GM19240 (cell line): ENCODE data around the gene IPO7.
"Not testable (repeated sequence)": the region's sequence is repeated elsewhere in the genome, so short reads cannot be mapped to it uniquely, and the experiment has no call there.

Experiments used
- DNase-seq: peaks from one replicate; pipeline ENCODE4 v3.0.0; 2011; ENCODE audit warnings: low spot score; ENCODE audit not compliant: insufficient read length

IPO7 gene

DNA sequence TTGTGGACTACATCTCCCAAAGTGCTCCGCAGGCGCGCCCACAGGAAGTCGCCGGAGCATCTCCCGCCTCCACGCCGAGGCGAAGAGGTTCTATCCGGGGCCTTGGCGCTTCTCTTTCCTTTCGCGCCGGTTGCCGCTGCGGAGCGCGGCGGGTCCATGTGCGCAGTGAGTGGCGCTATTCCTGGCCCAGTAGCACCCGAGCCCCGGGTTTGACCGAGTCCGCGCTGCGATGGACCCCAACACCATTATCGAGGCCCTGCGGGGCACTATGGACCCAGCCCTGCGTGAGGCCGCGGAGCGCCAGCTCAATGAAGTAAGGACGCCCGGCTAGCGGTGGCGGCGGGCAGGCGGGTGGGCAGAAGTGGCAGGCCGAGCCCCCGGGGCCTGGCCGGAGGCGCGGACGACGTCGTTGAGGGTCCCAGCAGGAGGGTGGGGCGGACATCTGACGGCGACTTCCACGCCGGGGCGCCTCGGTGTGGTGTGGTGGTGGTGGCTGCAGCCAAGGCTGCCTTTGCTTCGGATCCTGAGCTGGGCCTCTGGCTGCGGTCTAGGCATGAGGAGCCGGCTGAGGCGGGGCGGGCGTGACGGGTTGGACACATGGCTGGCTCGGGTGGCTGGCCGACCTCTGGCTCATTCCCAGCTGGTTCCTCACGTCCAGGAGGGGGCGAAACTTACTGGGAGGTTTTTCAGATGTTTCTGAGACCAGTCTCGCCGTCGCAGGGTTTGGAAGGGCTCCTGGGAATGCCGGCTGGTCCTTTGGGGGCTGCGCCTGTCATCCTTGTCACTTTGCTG is at the start of gene IPO7:
TSS of gene IPO7 (plus strand) at position 118 of the 792 bp plus-strand sequence. CDS start at position 230, 112 bp downstream.
- peak; percentile 88 for DNase-seq

DNA sequence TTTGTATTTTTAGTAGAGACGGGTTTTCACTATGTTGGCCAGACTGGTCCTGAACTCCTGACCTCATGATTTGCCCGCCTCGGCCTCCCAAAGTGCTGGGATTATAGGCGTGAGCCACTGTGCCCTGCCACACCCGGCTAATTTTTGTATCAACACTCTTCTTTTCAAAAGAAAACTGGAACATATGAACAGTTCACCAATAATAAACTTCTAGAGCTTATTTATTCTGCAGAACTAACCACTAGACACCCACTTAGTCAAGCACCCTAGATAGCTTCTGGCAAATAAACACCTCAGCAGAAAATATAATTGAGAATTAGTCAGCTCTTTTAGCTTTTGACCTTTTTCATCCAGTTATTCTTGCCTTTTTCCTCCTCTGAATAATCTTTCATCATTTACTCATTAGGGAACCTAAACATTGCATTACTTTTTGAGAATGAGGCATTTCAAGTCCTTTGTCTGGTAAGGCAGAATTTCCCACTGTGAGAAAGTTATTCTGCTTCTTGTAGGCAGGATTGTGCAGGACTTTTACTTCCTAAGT is 42.7 kb upstream of the IPO7 start:
- no peak for DNase-seq

DNA sequence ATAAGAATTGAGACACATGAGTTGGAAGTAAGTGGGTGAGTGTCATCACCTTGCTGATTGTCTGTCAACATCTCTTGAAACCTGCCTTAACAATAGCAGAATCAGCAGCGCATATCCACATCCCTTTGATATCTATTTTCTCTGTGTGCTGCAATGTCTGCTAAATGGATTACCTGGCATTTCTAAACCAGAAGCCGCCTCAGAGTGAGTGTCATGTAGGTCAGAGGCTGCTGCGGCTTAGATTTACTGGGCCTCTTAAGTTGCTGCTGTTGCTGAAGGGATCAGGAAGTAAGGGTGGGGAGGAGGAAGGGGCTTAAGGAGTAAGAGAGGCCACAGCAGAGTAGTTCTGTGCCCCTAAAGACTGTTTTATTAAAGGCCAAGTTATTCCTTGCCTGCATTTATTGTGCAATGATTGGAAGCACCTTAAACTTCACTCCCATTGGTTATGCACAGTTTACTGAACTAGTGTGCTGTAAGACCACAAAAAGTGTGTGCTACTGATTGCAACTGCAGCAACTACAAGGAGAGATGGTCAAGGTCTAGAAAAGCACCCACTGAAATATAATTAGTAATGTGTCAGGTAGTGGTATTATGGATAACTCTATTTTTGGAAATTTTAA is 40.3 kb upstream of the IPO7 start:
- DNase-seq = no peak

DNA sequence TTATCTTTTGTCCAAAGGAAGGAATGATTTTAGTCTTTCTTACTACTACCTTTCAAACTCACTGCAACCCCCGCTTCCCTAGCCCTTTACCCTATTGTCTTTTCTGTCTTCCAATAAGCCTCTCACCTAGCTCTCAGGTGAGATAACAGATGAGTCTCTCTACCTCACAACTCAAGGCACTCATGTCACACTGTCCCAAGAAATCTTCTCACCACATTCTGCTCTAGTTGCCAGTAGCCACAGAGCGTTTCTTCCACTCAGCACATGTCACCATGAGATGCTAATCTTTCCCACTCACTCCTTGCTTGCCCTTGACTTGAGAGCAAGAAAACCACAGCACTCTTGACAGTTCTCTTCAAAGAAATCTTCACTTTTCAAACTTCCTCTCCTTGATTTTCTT is 37.4 kb upstream of the IPO7 start:
- no peak for DNase-seq

DNA sequence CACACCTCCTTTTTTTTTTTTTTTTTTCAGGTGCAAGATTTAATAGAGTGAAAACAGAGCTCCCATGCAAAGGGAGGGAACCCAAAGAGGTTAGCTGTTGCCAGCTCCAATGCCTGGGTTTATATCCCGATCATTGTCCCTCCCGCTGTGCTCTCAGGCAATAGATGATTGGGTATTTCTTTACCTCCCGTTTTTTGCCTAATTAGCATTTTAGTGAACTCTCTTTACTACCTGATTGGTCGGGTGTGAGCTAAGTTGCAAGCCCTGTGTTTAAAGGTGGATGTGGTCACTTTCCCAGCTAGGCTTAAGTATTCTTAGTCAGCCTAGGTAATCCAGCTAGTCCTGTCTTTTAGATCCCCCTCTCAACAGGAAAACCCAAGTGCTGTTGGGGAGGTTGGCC is 36.7 kb upstream of the IPO7 start:
- not testable (repeated sequence) for DNase-seq

DNA sequence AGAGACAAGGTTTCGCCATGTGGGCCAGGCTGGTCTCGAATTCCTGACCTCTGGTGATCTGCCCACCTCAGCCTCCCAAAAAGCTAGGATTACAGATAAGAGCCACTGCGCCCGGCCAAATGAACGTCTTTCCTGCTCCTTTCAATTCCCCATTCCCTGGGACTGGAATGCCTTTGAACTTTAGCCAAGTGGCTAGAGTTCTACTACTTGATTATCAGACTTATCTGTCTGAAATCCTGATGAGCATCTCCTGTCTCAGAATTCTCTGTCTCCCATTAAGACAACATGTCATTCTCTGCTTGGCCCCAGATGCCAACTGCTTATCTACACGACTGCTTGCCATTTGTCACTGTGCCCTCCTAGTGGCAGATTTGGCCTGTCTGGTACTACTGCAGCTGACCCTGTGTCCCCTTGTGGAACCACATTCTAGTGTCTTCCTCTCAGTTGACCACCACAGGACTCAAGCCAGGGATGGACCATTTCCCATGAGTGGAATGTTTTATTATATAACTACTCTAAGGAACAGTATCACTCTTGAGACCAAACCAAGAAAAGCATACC is 33.1 kb upstream of the IPO7 start:
- no peak for DNase-seq

DNA sequence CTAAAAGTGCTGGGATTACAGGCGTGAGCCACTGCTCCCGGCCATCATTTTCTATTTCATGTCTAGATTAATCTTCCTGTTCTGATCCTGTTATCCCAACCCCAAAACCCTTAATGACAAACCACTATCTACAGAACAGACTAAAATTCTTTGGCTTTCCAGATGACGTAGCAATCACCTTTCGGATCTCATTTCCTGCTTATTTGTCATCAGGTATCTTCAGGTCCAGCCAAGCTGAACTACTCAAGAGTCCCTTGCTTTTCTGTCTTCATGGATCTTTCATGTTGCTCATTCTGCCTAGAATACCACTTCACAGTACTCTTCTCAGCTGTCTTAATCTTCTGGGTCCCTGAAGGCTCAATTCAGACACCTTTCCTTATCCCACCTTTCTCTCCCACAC is 27.4 kb upstream of the IPO7 start:
- no peak for DNase-seq

DNA sequence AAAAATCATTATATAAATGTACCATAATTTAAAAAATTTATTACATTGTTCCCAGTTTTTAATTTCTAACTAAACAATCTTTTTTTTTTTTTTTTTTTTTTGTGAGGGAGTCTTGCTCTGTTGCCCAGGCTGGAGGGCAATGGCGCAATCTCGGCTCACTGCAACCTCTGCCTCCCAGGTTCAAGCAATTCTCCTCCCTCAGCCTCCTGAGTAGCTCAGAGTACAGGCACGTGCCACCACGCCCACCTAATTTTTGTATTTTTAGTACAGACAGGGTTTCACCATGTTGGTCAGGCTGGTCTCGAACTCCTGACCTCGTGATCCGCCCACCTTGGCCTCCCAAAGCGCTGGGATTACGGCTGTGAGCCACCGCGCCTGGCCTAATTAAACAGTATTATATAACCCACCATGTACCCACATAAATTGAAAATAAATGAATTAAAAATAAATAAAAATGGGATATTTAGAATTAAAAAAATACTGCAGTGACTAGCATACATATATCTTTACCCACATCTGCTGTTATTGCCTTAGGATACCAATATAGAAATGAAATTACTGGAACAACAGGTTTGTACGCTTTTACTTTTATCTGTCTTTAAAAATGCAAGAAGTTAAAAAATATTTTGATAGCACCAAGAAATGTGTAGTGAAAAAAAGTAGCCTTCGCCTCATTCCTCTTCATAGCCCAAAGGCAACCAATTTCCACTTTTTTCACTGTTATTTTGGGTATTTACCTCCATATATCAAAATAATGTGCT is 23.4 kb upstream of the IPO7 start:
- DNase-seq = not testable (repeated sequence)

DNA sequence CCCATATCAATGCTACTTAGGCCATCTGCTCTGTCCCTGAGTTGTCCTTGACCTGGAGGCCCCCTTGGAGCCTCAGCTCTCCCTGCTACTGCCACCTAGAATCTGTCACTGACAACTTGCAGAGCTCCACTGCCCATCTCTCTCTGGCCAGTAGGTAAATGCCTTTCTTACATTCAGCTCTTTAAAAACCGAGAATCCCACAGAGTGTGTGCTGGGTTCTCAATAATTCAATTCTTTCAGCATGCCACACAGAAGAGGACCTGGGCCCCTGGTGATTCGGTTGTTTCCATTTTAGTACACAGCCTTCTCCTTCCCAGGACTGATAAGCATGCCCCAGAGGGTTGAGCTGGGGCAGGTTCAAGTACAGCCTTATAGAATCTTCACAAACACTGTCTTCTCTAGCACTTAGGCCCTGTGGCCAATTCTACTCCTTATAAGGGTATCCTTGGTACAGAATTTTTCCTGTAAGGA is 22.0 kb upstream of the IPO7 start:
- DNase-seq = no peak

DNA sequence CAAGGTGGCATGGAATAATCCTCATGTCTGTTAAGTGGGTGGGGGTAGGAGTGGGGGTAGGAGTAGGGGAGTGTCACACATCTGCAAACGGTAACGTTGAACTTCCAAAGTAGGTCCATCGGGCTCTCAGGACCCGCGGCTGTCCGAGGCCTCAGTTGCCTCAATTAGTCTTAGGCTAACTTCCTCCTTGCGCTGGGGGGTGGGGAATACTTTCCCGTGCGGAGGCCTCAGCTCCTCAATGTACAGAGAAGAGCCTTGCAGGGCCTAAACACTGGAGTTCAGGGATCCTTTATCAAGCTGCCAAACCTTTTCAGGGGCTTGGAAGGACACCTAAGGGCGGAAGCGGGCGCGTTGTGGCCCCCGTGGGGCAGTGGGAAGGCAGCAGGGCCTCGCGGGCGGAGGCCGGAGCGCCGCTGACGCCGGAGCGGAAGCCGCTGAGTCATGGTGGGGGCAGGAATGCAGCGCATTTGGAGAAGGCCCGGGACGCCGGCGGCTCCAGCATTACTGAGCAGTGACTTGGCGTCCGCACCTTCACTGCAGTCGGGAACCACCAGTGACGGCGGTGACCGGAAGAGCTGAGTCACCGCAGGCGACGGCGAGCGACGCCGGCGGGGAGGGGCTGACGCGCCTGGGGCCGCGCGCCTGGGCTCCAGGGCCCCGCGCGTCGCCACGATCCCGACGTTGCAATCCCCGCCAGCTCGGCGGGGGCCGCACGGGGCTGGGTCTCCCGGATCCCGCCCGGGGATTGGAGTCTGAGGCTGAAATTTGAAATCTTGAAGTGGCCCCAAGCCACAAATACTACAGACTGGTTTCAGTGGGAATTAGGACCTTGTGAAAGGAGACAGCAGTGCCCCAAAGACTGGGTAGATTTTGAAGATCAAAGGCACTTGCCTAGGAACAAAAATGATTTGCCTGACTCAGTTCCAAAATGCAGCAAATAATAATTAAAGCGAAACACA is 20.2 kb upstream of the IPO7 start:
- peak; percentile 82 for DNase-seq

DNA sequence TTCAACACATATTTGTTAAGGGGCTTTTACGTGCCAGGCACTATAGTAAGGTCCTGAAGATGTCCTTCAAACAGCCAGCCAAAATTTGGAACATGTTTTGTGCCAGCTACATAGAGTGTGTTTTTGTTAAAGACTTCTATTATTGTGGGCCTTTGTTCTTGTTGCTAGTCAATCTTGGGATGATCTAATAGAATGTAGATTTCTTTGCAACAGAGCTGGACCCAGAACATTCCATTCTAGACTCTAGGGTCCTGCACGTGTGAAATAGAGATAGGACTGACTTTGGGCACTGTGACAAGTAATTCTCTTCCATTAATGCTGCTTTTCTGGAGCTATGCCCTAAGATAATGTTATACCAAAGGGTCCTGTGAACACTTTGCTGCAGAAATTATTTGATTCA is 16.9 kb upstream of the IPO7 start:
- no peak for DNase-seq

DNA sequence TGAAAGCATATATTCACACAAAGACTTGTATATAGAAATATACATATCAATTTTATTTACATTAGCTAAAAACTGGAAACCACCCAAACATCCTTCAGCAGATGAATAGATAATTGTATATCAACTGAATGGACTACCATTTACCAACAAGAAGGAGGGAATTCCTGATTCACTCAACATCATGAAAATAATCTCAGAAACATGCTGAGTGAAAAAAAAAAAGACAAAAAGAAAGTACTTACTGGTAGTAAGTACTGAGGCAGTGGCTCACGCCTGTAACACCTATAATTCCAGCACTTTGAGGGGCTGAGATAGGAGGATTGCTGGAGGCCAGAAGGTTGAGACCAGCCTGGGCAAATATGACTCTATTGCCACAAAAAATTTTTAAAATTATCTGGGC is 7.4 kb upstream of the IPO7 start:
- no peak for DNase-seq

DNA sequence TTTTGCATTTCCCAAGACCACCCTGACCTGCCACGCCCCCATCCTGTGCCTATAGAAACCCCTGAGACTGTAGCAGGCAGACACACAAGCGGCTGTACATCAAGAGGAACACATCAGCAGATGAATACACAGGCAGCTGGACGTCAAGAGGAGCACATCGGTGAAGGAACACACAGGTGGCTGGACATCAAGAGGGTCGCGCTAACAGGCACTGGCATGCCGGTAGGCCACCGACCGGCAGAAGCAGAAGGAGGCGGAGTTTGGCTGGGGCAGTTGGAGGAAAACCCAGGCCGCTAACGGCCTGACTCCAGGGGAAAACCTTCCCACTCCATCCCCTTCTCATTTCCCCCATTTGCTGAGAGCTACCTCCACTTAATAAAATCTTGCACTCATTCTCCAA is 5.4 kb upstream of the IPO7 start:
- no peak for DNase-seq

DNA sequence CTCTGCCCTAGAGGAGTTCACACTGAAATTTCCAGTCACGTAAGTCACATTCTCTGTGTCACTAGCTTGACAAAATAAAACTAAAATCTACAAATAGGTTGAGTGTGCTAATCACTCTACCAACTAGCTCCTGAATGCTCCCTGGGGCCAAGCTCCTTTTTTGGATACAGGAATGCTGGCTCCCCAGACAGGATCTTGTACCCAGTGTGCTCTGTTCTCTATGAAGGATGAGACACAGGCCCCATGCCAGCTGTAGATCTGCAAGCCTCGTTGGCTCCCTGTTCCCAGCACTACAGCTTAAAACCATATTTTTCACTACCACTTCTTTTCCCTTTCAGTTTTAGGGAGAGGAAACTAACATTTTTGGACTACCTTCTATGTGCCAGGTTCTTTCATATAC is 3.7 kb upstream of the IPO7 start:
- no peak for DNase-seq

DNA sequence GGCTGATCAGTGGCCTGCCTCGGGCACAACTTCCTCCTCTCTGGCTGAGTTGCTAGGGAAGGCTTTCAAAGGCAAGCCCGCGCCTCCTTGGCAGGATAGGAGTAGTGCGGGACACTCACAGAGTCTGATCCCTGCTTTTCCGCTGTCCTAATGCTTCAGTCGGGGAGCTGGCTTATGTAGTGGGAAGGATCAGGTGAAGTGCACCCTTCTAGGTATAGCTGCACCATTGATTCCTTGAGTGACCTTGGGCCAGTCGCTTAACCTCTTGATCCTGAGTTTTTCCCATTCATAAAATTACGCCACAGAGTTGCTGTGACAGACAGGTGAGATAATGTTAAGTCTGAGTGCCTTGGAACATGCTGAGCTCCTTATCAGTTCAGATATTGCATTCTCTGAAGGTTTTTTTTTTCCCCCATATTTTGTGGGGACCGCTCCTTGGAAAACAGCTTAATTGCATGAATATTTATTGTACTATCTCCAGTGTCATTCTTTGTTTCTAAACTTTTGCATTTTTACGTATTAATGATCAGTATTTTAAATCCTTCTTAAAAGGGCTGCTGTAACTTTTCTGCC is 961 bp downstream of the IPO7 start:
- no peak for DNase-seq

DNA sequence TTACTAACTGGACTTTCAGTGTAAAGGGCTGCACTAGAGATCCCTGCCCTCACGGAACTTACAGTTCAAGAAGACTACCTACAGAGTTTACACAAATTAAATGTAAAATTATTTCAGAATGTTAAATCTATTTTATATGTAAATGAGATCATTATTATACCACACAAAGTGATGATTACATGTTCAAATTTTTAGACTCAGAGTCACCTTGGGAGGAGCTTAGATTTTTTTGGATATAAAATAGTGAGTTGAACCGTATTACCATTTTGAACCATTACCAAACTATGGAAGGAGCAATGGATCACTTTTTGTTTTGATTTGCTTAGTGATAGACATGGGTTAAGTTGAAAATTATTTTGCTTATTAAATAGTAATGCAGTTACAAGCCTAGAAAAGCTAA is 1.6 kb downstream of the IPO7 start:
- DNase-seq = no peak

DNA sequence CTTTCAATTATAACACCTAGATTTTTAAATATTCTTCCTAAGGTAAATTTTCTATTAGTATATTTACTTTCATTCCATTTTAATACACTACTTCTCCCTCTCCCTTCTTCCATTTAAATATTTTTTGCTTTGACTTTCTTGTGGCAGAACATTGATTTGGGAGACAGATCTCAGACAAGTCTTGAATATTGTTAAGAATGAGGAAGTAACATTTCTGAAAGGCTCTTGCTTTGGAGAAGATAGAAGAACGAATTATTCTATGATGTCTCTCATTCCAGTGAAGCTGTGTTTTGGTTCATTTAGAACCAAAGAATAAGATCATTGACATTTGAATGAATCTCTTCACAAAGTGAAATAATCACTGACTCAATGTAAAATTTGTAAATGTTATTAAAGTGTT is 2.4 kb downstream of the IPO7 start:
- no peak for DNase-seq

DNA sequence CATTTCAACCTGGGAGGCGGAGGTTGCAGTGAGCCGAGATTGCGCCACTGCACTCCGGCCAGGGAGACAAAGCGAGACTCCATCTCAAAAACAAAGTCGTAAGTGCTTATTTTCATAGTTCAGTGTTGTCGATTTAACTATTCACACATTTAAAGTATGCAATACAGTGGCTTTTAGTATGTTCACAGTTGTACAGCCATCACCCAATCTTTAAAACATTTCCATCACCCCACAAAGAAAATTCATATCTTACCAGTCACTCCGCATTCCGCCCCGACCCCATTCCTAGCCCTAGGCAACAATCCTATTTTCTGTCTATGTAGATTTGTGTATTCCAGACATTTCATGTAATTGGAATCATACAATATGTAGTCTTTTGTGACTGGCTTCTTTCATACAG is 11.9 kb downstream of the IPO7 start:
- DNase-seq = no peak

DNA sequence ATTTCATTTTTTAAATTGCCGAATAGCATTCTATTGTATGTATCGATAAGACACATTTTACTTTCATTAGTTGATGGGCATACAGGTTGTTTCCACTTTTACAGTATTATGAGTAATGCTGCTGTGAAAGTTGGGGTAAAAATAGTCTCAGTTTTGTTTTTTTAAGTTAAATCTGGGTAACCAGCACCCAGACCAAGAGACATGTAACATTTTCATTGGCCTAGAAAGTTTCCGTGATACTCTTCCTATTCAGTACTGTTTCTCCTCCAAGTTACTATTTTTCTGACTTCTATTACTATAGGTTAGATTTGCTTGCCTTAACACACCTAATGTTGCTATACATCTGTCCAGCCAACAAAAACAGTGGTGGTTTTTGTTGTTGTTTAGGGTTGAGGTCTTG is 12.3 kb downstream of the IPO7 start:
- no peak for DNase-seq
